Loucy (cell line): ENCODE measurements around the gene KAT7.

Source experiments
- EZH2phosphoT487 ChIP-seq: fragments of 200-600 bp; IDR thresholded peaks from 2 replicates; pipeline ENCODE4 v1.6.1; 2018; ENCODE audit warnings: antibody characterized with exemption, mild to moderate bottlenecking, moderate library complexity, borderline replicate concordance
- TF ChIP-seq, protein P1 (sequence below): fragments of 200-600 bp; sonication (generic); conservative IDR thresholded peaks from 2 replicates; pipeline ENCODE4 v1.5.1; 2014; ENCODE audit warnings: mild to moderate bottlenecking, antibody characterized with exemption, low read length

DNA sequence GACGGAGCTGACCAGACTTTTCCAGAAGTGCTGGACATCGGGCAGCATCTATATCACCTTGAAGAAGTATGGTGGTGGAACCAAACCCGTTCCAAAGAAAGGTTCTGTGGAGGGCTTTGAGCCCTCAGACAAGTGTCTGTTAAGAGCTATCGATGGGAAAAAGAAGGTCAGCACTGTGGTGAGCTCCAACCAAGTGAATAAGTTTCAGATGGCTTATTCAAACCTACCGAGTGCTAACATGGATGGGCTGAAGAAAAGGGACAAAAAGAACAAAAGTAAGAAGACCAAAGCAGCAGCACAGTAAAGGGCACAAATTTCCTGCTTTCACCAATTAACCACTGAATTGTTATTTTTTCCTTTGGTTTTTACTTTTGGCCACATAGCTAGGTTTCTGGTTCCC lies 6.9 kb downstream of the KAT7 start:
- TF ChIP-seq, protein P1, sequence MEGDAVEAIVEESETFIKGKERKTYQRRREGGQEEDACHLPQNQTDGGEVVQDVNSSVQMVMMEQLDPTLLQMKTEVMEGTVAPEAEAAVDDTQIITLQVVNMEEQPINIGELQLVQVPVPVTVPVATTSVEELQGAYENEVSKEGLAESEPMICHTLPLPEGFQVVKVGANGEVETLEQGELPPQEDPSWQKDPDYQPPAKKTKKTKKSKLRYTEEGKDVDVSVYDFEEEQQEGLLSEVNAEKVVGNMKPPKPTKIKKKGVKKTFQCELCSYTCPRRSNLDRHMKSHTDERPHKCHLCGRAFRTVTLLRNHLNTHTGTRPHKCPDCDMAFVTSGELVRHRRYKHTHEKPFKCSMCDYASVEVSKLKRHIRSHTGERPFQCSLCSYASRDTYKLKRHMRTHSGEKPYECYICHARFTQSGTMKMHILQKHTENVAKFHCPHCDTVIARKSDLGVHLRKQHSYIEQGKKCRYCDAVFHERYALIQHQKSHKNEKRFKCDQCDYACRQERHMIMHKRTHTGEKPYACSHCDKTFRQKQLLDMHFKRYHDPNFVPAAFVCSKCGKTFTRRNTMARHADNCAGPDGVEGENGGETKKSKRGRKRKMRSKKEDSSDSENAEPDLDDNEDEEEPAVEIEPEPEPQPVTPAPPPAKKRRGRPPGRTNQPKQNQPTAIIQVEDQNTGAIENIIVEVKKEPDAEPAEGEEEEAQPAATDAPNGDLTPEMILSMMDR: no peak
- TF ChIP-seq EZH2phosphoT487: no peak
